Activated B cell treated with CpG ODN at 0.5 μM for 24 hours (primary cell): ENCODE data around the gene FAM186B. TPM values are rescaled to one million over a fixed set of nuclear protein-coding genes. Genes with fewer than 3 reads are reported as not detected.

Experiments used
- ATAC-seq: fragments of 200-7000 bp; cut with Tn5 transposase; one replicate; pipeline ENCODE4 v1.10.0; 2021; ENCODE audit warnings: low read depth, mild to moderate bottlenecking, moderate library complexity
- CTCF ChIA-PET: fragments of 350-600 bp; sonication (Branson Sonifier 250); formaldehyde crosslinking; loops from one replicate; lab custom pipeline; 2021; ENCODE audit warnings: antibody characterized with exemption; lab: Charles Lee
- POLR2A ChIA-PET: fragments of 350-600 bp; sonication (Branson Sonifier 250); formaldehyde crosslinking; loops from one replicate; lab custom pipeline; 2021; ENCODE audit warnings: antibody characterized with exemption; lab: Charles Lee
- DNase-seq: peaks from one replicate; pipeline ENCODE4 v3.0.0; 2022
- H3K27ac Mint-ChIP-seq: one replicate; pipeline ENCODE4 v1.8.0; 2020; ENCODE audit warnings: mixed read lengths
- H3K27me3 Mint-ChIP-seq: one replicate; pipeline ENCODE4 v1.8.0; 2021; ENCODE audit warnings: mixed read lengths
- H3K36me3 Mint-ChIP-seq: one replicate; pipeline ENCODE4 v1.8.0; 2021; ENCODE audit warnings: low read depth, mixed read lengths
- H3K4me1 Mint-ChIP-seq: one replicate; pipeline ENCODE4 v1.8.0; 2021; ENCODE audit warnings: mixed read lengths
- H3K4me3 Mint-ChIP-seq: one replicate; pipeline ENCODE4 v1.8.0; 2020; ENCODE audit warnings: mild to moderate bottlenecking, mixed read lengths
- H3K9me3 Mint-ChIP-seq: one replicate; pipeline ENCODE4 v1.8.0; 2020; ENCODE audit warnings: mixed read lengths
- intact Hi-C: fragments of 100-400 bp; cut with micrococcal nuclease; formaldehyde crosslinking; loops from one replicate; pipeline ENCODE4 v1.15.1; 2024
- total RNA-seq: library from RNA; stranded (reverse); gene quantifications from 2 replicates; pipeline ENCODE4 v1.2.3, GENCODE V29; 2022
- TF ChIP-seq, protein P1 (sequence below): fragments of 200-600 bp; IDR thresholded peaks from one replicate; pipeline ENCODE4 v1.8.0; 2022; ENCODE audit warnings: antibody characterized with exemption, mild to moderate bottlenecking

FAM186B gene
- total RNA-seq, 1 donor from 2014 or later = 1.5 TPM

DNA sequence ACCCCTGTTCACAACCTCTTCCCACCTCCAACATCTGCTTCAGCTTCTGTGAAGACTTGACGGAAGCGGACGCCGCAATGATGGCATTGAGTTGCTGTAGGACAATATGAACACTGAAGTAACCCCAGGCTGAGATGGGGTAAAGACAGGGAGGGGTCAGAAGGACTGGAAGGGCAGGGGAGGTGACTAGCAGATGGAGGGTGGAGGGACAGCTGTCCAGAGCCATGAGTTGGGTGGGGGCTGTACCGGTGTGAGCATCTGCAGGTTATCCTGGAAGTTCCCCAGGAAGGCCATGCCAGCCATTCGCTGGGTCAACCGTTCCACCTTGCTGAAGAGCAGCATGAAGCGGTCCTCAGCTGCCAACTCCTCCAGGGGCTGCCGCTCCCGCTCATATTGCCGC, 44.0 kb upstream of the FAM186B start:
- intact Hi-C loops = no loop called here
- no peaks in the 10 kb centered on the region for H3K9me3 Mint-ChIP-seq
- H3K27ac Mint-ChIP-seq = peak overlapping the region; percentile 2
- TF ChIP-seq, protein P1, sequence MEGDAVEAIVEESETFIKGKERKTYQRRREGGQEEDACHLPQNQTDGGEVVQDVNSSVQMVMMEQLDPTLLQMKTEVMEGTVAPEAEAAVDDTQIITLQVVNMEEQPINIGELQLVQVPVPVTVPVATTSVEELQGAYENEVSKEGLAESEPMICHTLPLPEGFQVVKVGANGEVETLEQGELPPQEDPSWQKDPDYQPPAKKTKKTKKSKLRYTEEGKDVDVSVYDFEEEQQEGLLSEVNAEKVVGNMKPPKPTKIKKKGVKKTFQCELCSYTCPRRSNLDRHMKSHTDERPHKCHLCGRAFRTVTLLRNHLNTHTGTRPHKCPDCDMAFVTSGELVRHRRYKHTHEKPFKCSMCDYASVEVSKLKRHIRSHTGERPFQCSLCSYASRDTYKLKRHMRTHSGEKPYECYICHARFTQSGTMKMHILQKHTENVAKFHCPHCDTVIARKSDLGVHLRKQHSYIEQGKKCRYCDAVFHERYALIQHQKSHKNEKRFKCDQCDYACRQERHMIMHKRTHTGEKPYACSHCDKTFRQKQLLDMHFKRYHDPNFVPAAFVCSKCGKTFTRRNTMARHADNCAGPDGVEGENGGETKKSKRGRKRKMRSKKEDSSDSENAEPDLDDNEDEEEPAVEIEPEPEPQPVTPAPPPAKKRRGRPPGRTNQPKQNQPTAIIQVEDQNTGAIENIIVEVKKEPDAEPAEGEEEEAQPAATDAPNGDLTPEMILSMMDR = no peak
- ChIA-PET CTCF (interaction anchor here (1.1 to 14.7 kb wide), 3 partner anchors 12 to 128 kb away, joined by 3 to 284 read pairs (median 11); partner anchors contain the start of gene FMNL3), POLR2A (interaction anchor here (0.6 to 1.5 kb wide), 4 partner anchors 14 to 92 kb away, joined by 3 to 6 read pairs (median 4); no protein-coding TSS in a partner anchor)
- no peak overlapping the region for H3K4me3 Mint-ChIP-seq
- H3K4me1 Mint-ChIP-seq = peaks cover 25% of the 10 kb centered on the region
- ATAC-seq (no peak), DNase-seq (no peak)
- no peaks in the 10 kb centered on the region for H3K27me3 Mint-ChIP-seq
- peaks cover 95% of the 10 kb centered on the region for H3K36me3 Mint-ChIP-seq

DNA sequence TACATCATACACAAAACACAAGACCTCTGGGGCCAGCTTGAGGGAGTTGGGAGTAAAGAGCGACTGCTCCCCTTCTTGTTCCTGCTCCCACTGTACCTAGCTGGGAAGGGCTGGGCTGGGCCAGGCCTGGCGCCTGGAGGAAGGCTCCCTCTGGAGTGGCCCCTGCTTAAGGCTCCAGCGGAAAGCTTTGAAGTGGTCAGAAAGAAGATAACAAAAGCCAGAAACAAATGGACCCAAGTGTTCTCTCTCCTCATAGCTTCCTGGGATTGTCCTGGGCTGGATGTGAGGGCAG, 43.2 kb upstream of the FAM186B start:
- intact Hi-C loops = no loop called here
- no peaks in the 10 kb centered on the region for H3K27me3 Mint-ChIP-seq
- no peak overlapping the region for H3K27ac Mint-ChIP-seq
- no peaks in the 10 kb centered on the region for H3K9me3 Mint-ChIP-seq
- peaks cover 28% of the 10 kb centered on the region for H3K4me1 Mint-ChIP-seq
- DNase-seq = no peak
- H3K36me3 Mint-ChIP-seq = peaks cover 91% of the 10 kb centered on the region
- no peak for ATAC-seq
- no peak overlapping the region for H3K4me3 Mint-ChIP-seq
- ChIA-PET POLR2A (interaction anchor here (0.5 to 2.4 kb wide), 5 partner anchors 14 to 112 kb away, joined by 3 to 13 read pairs (median 4); no protein-coding TSS in a partner anchor), CTCF (interaction anchor here (0.7 to 14.7 kb wide), 6 partner anchors 10 to 129 kb away, joined by 3 to 284 read pairs (median 4); partner anchors contain the start of genes FMNL3 and TMBIM6)
- TF ChIP-seq, protein P1 = no peak

DNA sequence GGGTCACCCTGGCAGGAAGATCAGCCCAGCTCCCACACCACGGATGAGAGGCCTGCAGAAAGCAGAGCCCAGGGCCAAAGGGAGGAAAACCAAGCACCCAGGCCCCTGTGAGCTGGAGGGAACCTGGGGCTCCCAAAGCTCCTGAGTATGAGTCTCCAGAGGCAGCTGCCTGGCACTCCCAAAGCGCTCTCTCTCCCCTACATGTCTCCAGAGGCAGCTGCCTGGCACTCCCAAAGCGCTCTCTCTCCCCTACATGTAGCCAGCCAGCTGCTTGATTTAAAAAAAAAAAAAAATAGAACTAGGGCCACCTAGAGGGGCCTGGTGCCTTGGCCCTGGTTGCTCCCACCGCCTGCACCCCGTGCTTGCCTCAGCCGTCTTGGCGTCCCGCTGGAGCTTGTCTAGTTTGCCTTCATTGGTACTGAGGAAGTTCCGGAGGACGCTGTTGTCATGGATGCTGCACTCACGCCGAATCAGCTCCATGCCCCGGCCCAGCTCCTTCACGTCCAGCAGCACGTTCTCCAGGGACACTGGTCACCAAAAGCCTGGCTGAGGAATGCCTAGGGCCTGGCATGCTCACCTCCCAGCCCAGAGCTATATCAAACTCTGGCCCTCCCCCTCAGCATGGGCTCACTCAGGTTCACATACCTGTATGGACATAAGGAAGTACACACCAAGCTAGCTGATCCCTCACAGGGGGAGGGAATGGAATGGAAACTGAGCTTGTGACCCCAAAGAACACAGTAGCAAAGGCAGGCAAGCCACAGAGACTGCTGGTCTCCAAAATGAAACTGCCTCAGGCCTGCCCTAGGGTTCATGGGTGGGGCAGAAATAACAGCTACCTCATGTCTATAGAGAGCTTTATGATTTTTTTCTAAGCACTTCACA, 42.6 kb upstream of the FAM186B start:
- TF ChIP-seq, protein P1 = no peak
- POLR2A ChIA-PET = interaction anchor here (0.5 to 2.4 kb wide), 6 partner anchors 15 to 112 kb away, joined by 3 to 13 read pairs (median 4); partner anchors contain the start of gene TMBIM6
- Mint-ChIP-seq H3K4me1 (peaks cover 26% of the 10 kb centered on the region), H3K9me3 (no peaks in the 10 kb centered on the region), H3K36me3 (peaks cover 92% of the 10 kb centered on the region), H3K4me3 (no peak overlapping the region), H3K27me3 (no peaks in the 10 kb centered on the region), H3K27ac (peak overlapping the region; percentile 12)
- CTCF ChIA-PET = interaction anchor here (0.7 to 14.7 kb wide), 6 partner anchors 9 to 129 kb away, joined by 3 to 284 read pairs (median 4); partner anchors contain the start of genes FMNL3 and TMBIM6
- ATAC-seq = no peak
- DNase-seq = no peak
- intact Hi-C loops = no loop called here

DNA sequence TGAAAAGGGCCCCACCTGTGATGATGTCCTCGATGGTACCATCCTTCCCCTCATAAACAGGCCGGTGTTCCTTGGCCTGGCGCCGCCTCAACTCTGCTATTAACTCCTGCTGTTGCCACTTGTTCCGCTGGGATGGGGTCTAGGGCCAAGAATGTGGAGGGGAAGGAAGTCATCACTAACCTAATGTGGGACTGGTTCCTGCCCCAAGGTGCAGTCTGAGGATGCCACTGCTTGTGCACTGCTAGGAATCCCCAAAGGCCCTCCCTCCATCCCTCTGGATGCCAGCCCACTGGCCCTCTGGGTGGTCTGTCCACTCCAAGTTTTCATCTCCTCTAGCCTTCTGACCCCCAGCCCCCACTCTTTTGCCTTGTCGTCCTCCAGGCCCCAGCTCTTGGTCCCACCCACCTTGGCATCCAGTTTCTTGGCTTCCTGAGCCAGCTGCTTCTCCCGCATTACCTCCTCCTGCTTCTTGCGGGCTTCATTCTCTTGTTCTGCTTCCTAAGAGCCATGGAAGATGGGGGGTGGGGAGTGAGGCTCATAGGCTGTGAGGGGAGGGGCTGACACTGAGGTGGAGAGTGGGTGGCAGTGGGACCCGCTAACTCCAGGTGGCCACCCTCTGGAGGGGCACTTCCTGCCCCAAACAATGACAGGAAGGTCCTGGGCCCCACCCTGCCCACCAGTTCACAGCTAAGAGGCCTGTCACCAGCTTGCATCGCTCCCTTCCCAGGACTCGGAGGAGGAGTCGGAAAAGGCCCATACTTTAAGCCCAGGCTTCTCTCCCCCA, 41.6 kb upstream of the FAM186B start:
- ChIA-PET CTCF (interaction anchor here (3.0 to 14.7 kb wide), 2 partner anchors 10 to 63 kb away, joined by 11 to 284 read pairs; partner anchors contain the start of gene FMNL3), POLR2A (interaction anchor here (0.9 to 2.4 kb wide), 3 partner anchors 18 to 94 kb away, joined by 3 to 13 read pairs (median 3); partner anchors contain the start of gene TMBIM6)
- Mint-ChIP-seq H3K9me3 (no peaks in the 10 kb centered on the region), H3K27ac (peak overlapping the region; percentile 46), H3K36me3 (peaks cover 88% of the 10 kb centered on the region), H3K4me3 (no peak overlapping the region), H3K4me1 (peaks cover 24% of the 10 kb centered on the region), H3K27me3 (no peaks in the 10 kb centered on the region)
- TF ChIP-seq, protein P1 = no peak
- DNase-seq (no peak), ATAC-seq (no peak)
- intact Hi-C loops = no loop called here
